Right renal cortex interstitium (tissue), 3 donors: ENCODE data around the gene DNA2. TPM values are rescaled to one million over a fixed set of nuclear protein-coding genes. Genes with fewer than 3 reads are reported as not detected.
"Not testable (repeated sequence)": the region's sequence is repeated elsewhere in the genome, so short reads cannot be mapped to it uniquely, and the experiment has no call there.

ENCODE experiments used
- DNase-seq, 3 donors: peaks; one replicate each; pipeline ENCODE4 v3.0.0-alpha.2; 2013; ENCODE audit warnings: low read depth in 3 of 3, low spot score in 2 of 3
- polyA plus RNA-seq, 3 donors: library from polyadenylated mRNA; unstranded; fragments of 120-200 nt; gene quantifications; one replicate each; pipeline ENCODE4 v1.2.1, GENCODE V29; 2013; ENCODE audit not compliant: insufficient read length in 3 of 3

Gene DNA2
- polyA plus RNA-seq, 3 donors, result 9.7 to 13.2 (median 11.6) TPM

DNA sequence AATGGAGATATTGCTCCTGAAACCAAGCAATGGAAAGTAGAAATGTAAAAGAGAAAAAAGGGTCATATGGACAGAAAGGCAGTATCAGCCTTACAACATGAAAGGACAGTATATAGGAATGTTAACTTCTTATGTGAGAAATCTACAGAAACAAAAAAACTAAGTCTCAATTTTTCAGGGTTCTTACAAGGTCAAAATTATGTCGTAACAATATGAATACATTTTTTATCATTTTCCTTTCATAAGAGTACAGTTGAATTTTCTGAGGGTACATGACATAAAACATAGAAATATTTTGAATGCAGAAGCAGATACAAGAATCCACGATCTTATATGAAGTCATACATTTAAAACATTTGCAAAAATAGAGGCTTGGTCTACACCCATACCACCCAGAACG is 10.7 kb downstream of the DNA2 start:
- DNase-seq, result no peak

DNA sequence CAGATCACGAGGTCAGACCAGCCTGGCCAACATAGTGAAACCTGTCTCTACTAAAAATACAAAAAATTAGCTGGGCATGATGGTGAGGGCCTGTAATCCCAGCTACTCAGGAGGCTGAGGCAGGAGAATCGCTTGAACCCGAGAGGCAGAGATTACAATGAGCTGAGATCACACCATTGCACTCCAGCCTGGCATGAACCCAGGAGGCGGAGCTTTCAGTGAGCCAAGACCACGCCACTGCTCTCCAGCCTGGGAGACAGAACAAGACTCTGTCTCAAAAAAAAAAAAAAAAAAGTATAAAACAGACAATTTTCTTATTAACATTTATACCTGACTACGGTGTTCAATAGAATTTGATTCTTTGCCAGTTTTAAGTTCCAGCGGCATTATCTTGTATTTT is 22.1 kb downstream of the DNA2 start:
- DNase-seq, result not testable (repeated sequence)

DNA sequence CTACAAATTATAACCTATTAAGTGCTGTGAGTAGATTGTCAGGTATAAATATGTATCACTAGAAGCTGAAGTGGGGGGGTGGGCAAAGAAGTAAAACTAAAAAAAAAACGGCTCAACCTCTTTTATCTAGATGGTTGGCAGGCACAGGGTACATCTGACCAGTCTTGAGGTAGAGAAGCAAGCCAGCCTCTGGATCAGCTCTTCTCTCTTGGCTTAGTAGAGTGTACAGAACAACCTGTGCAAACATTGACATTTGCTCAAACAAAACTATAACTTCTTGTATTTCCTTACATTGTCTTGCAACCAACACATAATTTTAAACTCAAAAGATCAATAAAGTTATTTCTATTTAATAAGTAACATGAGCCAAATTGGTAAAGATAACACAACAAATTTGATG is 25.6 kb downstream of the DNA2 start:
- no peak for DNase-seq

DNA sequence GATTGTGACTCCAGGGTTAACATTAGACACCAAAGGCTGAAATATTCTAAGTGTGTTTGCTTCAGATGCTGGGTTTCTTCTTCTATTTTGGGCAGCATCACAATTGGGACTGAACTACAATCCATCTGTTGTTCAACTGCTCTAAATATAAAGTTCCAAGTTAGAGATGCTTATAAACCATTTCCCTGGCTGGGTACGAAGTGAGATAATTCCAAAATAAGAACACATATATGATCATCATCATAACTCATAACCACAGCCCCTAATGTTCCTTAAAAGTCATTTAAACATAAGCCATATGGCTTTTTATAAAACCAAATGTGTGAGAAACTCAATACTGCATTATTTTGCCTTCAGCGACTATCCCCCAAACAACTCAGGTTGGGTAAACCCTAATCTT is 28.8 kb downstream of the DNA2 start:
- DNase-seq, result no peak

DNA sequence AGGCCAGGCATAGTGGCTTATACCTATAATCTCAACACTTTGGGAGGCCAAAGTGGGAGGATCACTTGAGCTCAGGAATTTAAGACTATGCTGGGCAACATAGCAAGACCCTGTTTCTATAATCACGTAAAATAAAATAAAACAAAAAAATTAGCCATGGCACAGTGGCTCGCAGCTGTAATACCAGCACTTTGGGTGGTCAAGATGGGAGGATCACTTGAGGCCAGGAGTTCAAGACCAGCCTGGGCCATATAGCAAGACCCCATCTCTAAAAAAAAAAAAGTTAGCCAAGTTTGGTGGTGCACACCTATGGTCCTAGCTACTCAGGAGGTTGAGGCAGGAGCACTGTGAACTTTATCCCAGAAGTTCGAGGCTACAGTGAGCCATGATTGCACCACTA is 30.9 kb downstream of the DNA2 start:
- no peak for DNase-seq

DNA sequence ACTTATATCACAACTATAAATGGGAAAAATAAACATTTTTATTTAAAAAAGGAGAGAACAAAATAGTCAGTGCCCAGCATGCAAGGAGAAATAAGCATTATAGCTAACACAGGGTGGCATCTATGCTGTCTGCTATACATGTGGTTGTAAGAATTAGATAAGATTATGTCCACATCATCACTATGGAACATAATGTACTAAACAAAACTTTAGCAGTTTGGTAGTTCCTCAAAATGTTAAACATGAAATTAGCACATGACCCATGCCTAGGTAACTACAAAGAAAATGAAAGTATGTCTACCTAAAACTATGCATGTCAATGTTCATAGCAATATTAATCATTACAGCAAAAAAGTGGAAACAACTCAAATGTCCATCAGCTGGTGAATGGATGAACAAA is 36.0 kb downstream of the DNA2 start:
- no peak for DNase-seq

DNA sequence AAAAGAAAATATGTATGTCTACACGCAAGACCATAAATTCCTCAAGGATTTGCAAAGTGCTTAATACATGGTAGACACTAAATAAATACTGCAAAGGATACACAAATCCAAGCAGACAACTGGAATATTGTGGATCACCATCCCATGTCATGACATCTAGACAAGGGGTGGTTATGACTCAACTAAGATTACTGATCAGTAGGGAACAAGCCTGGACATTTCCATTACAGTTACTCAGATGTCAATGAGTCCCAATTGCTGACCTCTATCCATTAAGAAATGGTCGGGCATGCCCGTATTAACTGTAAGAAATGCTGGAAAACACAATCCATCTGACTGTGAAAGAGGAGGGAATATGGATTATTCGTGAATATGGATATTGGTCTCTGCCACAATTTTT is 37.1 kb downstream of the DNA2 start:
- DNase-seq, result no peak

DNA sequence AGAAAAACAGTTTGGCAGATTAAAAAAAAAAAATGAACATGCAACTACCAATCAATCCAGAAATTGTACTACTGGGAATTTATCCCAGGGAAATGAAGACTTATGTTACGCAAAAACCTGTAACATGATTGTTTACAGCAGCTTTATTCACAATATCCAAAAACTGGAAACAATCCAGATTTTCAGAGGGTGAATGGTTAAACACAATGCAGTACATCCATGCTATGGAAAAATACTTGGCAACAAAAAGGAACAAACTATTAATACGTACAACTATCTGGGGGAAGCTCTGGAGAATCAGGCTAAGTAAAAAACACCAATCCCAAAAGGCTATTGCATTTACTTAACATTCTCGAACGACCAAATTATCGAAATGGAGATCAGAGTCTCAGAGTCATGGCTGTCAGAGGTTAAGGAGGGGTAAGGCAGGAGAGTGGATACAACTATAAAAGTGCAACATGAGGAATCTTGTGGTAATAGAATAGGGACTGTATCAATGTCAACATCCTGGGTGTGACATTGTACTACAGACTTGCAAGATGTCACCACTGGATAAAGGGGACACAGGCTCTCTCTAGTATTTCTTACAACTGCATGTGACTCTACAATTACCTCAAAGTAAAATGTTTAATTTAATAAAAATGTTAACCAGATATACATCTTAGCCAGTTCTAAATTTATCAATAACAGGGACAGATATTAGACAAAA is 43.2 kb downstream of the DNA2 start:
- DNase-seq, result no peak

DNA sequence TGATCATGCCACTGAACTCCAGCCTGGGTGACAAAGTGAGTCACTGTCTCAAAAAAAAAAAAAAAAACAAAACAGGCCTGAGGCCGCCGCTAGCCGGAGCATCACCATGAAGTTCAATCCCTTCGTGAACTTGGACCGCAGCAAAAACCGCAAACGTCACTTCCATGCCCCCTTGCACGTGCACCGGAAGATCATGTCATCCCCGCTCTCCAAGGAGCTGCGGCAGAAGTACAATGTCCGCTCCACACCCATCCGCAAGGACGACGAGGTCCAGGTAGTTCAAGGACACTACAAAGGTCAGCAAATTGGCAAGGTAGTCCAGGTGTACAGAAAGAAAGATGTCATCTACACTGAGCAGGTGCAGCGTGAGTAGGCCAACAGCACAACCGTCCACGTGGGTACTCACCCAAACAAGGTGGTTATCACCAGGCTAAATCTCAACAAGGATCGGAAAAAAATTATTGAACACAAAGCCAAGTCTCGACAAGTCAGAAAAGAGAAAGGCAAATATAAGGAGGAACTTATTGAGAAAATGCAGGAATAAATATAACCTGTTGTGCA is 47.2 kb downstream of the DNA2 start:
- DNase-seq, result no peak

DNA sequence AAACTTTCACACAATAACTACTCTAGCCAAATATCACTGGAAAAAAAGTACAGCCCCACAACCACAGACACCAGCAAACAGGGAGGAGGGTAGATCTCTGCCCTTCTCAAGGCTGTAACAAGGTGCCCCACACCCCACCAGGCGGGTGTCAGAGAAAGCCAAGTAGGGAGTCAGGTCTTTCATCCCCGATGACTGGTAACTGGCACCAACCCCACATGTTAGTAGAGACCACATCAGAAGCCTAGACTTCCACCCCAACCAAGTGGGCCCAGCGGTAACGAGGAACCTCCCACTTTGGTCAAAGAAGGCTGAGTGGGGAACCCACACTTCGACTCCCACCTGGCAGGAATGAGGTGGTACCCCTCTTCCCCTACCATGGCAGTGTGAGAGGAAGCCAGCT is 48.3 kb downstream of the DNA2 start:
- no peak for DNase-seq

DNA sequence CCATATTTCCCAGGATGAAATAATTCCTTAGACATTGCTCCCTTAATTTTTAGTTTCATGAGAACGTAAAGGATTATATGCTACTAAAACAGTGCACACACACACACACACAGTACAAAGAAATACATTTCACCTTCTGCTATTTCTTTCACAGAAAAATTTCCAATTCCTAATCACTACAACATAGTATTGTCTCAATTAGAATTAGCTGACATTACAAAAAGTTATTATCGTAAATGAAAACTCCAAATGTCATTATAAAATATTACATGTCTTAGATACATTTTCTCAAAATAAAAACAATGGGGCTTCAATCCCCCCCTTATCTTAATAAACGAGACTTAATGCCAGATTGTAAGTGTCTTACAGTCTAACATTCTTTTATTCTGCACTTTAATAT is 52.4 kb downstream of the DNA2 start:
- DNase-seq, result no peak

DNA sequence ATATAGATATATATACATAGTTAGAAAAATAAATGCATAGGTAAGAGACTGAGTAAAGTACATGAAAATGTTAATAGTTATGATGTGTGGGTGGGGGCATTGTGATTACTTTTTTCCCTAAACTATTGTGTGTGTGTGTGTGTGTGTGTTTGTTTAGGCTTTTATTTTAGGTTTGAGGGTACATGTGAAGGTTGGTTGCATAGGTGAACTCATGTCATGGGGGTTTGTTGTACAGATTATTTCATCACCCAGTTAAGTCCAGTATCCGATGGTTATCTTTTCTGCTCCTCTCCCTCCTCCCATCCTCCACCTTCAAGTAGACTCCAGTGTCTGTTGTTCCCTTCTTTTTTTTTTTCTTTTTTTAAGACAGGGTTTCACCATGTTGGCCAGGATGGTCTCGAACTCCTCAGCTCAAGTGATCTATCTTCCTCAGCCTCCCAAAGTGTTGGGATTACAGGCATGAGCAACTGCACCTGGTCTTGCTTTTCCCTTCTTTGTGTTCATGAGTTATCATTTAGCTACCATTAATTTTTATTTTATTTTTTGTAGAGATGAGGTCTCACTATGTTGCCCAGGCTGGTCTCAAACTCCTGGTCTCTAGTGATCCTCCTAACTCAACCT is 62.8 kb downstream of the DNA2 start:
- DNase-seq, result no peak

DNA sequence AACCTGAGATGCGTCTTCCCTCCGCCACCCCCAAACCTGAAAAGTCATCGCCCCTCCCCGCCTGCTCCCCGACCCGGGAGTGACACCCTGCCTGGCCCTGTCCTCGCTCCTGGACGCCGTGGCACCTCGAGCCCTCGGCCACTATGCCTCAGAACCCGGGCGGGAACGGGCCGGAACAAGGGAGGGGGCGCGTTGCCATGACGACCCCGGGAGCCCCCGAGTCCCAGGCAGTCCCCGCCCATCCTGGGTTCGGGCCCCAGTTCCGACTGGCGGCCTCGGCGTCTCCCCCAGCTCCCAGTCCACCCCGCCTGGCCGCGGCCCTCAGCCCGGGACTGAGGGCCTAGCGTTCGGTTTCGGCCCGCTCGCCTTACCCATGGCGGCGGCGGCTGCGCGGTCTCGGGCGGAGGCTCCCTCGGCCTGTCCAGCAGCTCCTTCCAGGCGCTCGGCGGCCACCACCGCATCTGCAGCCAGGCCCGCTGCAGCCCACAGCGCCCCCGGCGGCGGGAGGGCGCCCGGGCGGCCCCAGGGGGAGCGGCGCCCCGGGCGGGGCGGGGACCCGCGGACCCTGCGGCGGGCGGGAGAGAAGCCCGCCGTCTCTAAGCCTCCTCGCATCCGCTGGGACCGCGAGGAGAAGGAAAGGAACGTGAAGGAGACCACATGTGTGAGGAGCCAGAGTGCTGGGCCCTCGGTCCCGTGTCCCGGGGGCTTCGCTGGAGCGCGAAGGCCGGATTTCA is 64.8 kb downstream of the DNA2 start, which contains the start of gene RUFY2:
Gene RUFY2 (minus strand): TSS at position 463 of the 734 bp plus-strand sequence. CDS start 88 bp downstream, at position 375.
- peak; percentile 45 to 70 (median 67) for DNase-seq

DNA sequence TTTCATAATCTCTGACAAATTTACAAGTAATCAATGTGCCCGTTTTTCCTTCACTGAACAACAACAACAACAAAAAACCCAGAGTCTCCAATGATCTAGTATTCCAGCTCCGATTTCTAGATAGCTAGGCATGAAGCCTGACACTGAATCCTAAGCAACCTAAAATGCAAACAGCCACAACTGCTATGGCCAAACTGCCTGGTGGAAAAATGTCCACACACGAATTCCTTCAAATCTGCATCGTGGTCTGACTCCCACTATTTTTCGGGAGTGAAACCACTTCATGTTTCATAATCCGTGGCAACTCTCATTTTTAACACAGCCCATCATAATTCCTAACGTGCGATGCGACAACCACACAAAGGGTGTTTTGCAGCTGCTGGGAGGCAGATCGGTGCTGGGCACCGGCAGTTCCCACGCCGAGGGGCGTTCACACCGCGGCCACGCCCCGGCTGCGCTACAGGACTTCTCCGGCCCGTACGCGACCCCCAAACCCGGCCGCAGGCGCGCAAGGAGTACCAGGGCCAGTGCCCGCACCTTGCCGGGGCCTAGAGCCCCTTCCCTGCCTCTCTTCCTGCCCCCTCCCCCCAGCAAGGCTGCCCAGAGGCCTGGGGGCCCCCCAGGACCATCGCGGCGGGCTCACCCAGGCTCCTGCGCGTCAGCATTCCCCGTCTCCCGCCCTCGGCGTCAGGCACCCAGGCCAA is 65.5 kb downstream of the DNA2 start:
- DNase-seq, result peak; percentile 46 to 58 (median 57)

DNA sequence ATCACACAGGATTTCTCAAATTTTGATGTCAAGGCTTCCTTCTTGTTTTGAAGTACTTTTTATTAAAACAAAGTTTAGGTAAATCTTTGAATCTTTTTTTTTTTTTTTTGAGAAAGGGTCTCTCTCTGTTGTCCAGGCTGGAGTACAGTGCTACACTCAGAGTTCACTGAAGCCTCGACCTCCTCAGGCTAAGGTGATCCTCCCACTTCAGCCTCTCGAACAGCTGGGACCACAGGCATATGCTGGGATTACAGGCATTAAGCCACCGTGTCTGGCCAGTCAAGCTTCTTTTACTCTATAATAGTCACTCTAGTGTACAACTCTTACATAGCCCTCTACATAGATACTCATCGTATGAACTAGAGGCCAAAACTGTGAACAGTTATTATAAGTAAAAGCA is 68.1 kb downstream of the DNA2 start:
- DNase-seq, result no peak

DNA sequence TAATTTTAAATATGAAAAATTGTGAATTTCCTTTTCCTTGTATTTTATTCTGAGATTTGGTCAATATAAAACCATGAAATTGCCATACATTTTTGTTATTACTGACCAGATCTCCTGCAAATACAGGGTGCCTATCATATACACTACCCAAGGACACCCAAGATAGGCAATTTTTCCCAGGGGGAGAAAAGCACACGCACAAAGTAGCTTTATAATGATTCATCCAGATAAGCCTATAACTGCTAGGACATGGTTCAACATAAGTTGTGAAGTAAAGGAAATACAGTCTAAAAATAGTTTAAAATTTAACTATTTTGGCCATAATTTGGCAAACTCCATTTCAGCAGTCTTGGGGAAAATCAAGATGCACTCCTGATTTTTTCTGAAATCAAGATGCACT is 69.5 kb downstream of the DNA2 start:
- no peak for DNase-seq

DNA sequence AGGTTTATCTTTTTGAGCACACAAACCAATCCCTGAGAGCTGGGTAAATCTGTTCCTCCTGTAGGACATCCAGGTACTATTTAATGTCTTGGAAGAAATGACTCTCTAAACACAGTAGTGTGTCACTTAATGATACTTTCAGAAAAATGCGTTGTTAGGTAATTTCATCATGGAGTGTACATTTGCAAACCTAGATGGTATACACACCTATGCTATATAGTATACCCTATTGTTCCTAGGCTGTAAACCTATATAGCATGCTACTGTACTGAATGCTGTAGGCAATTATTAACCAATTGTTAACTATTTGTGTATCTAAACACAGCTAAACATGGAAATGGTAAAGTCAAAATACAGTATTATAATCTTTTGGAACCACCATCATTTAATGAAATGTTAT is 74.8 kb downstream of the DNA2 start:
- no peak for DNase-seq

DNA sequence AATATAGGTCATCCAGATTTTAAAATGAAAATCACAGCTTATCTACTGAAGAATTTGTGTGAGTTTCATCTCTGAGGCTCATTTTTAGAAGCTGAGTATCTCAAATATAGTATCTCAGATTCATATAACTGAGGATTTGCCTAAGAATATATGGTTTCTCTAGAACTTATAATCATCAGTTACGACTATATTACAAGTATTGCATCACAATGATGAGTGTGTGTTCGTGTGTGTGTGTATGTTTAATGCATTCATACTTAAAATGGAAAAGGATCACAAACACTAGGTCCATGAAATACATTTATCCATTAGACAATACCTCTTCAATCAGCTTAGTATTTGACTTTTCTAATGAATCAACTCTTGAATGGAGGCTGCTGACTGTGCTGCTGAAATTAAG is 86.0 kb downstream of the DNA2 start:
- DNase-seq, result no peak

DNA sequence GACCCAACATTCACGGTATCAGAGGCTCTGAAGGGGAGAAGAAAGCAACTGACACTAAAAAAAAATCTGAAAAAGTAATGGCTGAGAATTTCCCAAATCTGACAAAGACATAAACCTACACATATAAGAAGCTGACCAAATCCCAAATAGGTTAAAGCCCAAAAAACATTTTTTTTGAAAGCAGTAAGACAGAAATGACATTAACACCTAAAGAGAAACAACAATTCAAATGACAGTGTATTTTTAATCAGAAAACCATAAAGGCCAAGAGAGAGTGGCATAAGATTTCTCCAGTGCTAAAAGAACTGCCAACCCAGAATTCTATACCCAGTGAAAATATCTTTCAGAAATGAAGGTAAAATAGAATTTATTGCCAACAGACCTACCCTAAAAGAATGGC is 100.2 kb downstream of the DNA2 start:
- DNase-seq, result no peak

DNA sequence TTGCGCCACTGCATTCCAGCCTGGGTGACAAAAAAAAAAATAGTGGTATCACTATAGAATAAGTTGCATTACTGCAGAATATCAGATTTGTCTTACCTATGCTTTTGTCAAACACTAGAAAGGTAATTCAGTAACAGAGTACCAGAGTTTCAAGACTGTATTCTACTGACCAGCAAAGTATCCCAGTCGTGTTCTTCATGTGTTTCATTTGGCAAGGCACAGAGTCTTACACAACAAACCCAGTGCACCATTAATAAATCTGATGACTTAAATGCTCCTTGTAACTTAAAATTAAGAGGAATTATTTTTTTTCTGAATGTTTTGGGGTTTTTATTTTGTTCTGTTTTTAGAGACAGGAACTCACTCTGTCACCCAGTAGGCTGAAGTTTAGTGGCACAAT is 104.7 kb downstream of the DNA2 start:
- no peak for DNase-seq

DNA sequence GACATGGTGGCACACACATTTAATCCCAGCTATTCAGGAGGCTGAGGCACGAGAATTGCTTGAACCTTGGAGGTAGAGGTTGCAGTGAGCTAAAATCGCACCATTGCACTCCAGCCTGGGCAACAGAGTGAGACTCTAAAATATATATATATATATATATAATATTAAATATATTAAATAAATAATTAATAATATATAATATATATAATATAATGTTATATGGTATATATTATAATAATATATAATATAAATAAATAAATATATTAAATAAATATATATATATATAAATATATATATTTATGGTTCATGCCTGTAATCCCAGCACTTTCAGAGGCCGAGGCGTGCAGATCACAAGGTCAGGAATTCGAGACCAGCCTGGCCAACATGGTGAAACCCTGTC is 105.2 kb downstream of the DNA2 start:
- DNase-seq, result no peak
